ENCODE measurements around the gene PHC2. TPM values are rescaled to one million over a fixed set of nuclear protein-coding genes. Genes with fewer than 3 reads are reported as not detected.

The PHC2 gene, protein sequence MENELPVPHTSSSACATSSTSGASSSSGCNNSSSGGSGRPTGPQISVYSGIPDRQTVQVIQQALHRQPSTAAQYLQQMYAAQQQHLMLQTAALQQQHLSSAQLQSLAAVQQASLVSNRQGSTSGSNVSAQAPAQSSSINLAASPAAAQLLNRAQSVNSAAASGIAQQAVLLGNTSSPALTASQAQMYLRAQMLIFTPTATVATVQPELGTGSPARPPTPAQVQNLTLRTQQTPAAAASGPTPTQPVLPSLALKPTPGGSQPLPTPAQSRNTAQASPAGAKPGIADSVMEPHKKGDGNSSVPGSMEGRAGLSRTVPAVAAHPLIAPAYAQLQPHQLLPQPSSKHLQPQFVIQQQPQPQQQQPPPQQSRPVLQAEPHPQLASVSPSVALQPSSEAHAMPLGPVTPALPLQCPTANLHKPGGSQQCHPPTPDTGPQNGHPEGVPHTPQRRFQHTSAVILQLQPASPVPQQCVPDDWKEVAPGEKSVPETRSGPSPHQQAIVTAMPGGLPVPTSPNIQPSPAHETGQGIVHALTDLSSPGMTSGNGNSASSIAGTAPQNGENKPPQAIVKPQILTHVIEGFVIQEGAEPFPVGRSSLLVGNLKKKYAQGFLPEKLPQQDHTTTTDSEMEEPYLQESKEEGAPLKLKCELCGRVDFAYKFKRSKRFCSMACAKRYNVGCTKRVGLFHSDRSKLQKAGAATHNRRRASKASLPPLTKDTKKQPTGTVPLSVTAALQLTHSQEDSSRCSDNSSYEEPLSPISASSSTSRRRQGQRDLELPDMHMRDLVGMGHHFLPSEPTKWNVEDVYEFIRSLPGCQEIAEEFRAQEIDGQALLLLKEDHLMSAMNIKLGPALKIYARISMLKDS
- total RNA-seq (100 to 1,000 TPM; 121 to 130 TPM), polyA plus RNA-seq (ENCODE audit: insufficient read depth, low read depth, low replicate concordance) (178 TPM)
- long read RNA-seq, donor 1, transcript PHC2-202 (7 exons, 2,550 nt): major isoform, 14 of 21 reads
- long read RNA-seq, donor 1, partial matches to known transcripts: 0 of 21 reads
- long read RNA-seq, donor 1, other reads (novel, unspliced or antisense): 7 of 21 reads
- long read RNA-seq, donor 2, transcript PHC2-202 (7 exons, 2,550 nt): major isoform, 10 of 16 reads
- long read RNA-seq, donor 2, partial matches to known transcripts: 6 of 16 reads
- long read RNA-seq, donor 2, other reads (novel, unspliced or antisense): 0 of 16 reads

DNA sequence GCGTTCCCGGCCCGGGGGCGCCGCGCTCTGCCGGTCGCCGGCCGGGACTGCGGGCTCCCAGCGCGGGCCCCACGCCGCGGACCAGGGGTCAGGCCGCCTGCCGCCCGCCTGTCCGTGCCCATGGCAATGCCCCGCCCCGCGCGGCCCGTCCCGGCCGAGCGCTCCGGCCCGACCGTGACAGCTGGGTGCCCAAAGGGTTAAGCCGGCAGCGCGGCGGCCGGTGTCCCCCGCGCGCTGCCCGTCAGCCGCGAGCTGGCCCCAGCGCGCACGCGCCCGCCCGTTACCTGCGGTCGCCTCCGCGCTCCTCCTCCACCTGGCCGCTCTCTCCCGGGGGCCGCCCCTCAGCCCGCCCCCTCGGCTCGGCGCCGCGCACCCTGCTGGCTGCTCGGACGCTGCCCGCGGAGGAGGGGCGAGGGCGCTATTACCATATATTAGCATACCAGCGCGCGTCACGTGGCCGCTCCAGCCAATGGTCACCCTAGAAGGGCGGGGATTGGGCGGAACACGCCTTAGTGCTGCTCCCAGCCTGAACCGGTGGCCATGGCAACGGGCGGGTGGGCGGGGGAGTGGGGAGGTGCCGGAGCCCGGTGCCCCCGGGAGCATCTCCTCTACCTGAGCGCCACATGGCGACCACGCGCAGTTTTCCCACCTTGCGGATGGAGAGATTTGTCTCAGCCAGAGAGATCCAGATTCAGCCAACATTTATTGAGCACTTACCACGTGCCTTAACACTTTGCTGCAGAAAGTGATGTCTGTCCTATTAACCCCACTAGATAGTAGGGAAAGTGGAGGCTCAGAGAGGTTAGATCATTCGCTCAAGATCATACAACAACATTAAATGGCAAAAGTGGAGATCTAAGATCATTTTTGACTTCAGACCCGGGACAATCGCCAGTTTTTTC, at the start of gene PHC2:
TSS of gene PHC2 (minus strand) at position 404 of the 902 bp plus-strand sequence. CDS start 55,556 bp downstream, outside the sequence.
- H3K36me3 ChIP-seq (ENCODE audit: low read depth, missing control alignments): no peaks in the 10 kb centered on the region
- DNase-seq: peak; percentile 99
- intact Hi-C loops (cut with DNase I; ENCODE audit: low total_unique reads): no loop called here
- H3K4me3 ChIP-seq: peak within 1 kb of the TSS; percentile 77 to 89
- no peaks in the 10 kb centered on the region for H3K9me3 ChIP-seq
- H3K4me1 ChIP-seq: no peaks in the 10 kb centered on the region
- no peaks in the 10 kb centered on the region for H3K27me3 ChIP-seq
- 2 to 12% methylated on average over 11 to 72 of the region's 91 CpGs for WGBS, 2 donors
- TF ChIP-seq POLR2A (IDR thresholded peaks at IDR 0.05): no peak
- TF ChIP-seq, protein P1, sequence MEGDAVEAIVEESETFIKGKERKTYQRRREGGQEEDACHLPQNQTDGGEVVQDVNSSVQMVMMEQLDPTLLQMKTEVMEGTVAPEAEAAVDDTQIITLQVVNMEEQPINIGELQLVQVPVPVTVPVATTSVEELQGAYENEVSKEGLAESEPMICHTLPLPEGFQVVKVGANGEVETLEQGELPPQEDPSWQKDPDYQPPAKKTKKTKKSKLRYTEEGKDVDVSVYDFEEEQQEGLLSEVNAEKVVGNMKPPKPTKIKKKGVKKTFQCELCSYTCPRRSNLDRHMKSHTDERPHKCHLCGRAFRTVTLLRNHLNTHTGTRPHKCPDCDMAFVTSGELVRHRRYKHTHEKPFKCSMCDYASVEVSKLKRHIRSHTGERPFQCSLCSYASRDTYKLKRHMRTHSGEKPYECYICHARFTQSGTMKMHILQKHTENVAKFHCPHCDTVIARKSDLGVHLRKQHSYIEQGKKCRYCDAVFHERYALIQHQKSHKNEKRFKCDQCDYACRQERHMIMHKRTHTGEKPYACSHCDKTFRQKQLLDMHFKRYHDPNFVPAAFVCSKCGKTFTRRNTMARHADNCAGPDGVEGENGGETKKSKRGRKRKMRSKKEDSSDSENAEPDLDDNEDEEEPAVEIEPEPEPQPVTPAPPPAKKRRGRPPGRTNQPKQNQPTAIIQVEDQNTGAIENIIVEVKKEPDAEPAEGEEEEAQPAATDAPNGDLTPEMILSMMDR (IDR thresholded peaks at IDR 0.05): peak in 2 of 3 experiments; percentile 17 to 41
- peak within 1 kb of the TSS in 1 of 2 donors; percentile 60 for H3K27ac ChIP-seq

DNA sequence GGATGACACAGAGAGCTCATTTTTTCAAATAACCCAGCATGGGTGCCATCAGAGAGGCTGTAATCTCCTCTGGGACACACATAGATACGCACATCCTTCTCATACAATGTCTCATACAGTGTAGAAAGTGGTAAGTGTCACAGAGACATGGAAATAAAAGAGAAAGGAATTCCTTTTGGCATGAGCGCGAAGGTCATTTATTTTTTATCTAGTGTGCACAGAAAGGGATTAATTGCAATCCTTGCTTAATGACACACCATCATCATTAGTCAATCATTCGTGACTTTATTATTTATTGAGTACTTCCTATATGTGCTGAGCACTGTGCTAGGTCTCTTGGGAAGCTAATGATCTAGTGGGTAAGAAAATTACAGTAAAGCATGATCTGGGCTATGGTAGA, 46.6 kb upstream of the PHC2 start:
- 70 to 71% methylated on average over 4 of the region's 4 CpGs for WGBS, 2 donors

DNA sequence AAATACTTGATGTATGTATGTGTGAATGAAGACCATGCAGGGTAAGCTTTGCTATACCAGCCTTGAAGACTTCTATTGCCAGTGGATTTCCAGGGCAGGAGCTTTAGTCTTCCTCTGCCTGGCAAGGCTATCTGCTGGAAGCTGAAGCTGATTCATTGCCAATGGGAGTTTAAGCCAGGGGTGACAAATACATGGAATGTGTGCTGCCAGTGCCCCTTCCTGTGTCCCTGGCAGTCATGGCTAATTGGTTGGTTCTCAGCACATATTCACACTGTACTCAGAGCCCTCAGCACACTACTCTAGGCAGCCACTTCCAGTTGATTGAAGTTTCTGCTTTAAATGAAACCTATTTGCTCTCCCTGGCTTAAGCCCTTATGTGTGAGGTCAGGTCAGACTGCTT, 43.0 kb upstream of the PHC2 start:
- Histone ChIP-seq H3K4me1 (peaks cover 15% of the 10 kb centered on the region), H3K36me3 (ENCODE audit: low read depth, missing control alignments) (no peaks in the 10 kb centered on the region), H3K27ac (no peak overlapping the region), H3K9me3 (no peaks in the 10 kb centered on the region), H3K27me3 (no peaks in the 10 kb centered on the region), H3K4me3 (no peak overlapping the region)
- intact Hi-C loops (cut with DNase I; ENCODE audit: low total_unique reads): no loop called here
- DNase-seq: no peak
- TF ChIP-seq, protein P1 (IDR thresholded peaks at IDR 0.05): no peak
- no peak for TF ChIP-seq POLR2A (IDR thresholded peaks at IDR 0.05)

More for the DNA sequence above, 46.6 kb upstream of the PHC2 start:
- peaks cover 4% of the 10 kb centered on the region for H3K4me1 ChIP-seq
- H3K9me3 ChIP-seq: no peaks in the 10 kb centered on the region
- H3K4me3 ChIP-seq: no peak overlapping the region
- intact Hi-C loops (cut with DNase I; ENCODE audit: low total_unique reads): no loop called here
- H3K27me3 ChIP-seq: no peaks in the 10 kb centered on the region
- DNase-seq: no peak
- H3K27ac ChIP-seq: no peak overlapping the region
- no peak for TF ChIP-seq POLR2A (IDR thresholded peaks at IDR 0.05)
- TF ChIP-seq, protein P1 (IDR thresholded peaks at IDR 0.05): no peak
- no peaks in the 10 kb centered on the region for H3K36me3 ChIP-seq (ENCODE audit: low read depth, missing control alignments)
